ENCODE data around the gene SFXN5.
"Not testable (repeated sequence)": the region's sequence is repeated elsewhere in the genome, so short reads cannot be mapped to it uniquely, and the experiment has no call there.

Gene SFXN5

DNA sequence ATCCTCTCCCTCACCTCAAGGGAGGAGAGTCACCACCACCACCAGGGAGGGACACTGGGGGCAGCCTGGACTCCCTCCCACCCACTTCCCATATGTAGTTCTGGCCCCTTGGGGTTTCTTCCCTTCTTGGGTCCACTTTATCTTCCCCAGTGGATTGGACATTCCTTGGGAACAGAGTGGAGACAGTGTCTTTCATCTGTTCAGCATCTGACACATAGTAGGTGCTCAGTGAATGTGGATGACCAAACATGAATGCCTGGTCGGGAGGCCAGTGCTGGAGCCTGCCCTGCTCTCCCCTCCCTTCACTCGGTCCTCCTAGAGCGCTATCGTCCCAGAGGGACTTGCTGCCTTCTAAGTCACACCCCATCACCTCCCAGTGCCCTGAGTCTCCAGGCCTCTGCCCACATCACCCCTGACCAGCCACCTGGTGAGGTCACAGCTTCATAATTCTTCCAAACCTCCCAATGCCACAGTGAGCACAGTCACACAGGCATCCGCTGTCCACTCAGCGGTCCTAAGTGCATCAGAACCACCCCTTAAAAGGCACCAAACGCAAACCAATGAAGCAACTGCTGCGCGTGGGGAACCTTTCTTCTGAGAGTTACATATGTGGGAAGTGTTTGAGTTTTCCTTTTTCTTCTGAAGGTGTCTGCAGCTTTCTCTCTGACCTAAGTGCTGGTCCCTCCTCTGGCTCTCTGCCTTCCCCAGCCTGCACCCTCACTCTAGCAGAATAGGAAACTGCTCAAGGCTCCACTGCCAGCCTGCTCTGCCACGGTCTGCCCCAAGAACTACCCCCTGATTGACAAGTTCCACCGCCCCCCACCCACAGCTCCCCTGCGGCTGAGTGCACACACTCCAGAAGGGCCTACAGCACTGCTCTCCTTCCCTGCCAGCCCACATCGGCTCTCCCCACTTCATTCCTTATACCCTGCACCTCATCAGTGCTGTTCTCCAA, 7.2 kb upstream of the SFXN5 start:
- DNase-seq (ENCODE audit: low read depth in 3 of 3), result no peak

DNA sequence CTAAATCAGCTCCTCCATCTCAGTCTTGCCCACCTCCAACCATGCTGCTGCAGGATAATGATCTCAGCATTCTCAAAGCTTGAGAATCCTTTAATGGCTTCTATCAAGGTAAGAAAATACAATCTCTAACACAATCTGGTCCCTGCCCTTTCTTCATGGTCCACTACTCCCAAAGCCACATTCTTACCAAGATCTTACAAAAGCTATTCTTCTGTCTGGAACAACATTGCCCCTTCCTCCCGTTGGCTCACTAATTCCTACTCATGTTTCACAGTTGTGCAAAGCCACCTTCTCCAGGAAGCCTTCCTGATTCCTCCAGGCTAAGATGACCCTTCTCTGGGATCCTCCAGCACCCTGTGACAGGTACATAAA, 5.9 kb upstream of the SFXN5 start:
- DNase-seq (ENCODE audit: low read depth in 3 of 3), result no peak

DNA sequence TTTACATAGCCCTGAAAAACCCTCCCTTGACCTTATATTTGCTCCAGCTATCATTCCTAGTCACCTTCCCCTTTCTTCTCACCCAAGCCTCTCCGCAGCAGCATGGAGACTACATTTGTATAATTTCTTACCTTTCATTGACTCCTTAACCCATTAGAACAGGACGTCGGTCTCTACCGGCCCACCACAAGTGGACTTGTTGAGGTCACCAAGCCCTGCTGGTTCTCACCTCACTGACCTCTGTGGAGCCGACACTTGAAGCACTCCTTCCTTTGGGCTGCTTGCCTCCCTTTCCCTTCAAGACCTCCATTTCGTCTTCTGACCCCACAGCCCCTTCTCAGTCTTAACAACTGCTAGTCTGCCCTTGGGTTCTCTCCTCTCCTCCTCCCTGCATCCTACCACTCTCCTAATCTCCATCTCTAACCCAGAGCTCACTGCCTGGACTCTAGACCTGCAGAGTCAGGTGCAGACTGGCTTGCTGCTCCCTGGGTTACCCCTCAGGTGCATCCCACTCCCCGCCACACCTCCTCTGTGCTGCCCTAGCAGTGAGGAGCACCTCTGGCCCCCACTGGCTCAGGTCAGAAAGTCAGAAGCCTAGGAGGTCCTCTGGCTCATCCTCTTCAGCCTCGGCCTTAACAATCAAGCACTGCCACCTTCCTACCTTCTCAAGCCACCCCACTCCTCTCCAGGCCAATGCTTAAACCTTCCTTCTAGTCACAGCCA, 5.3 kb upstream of the SFXN5 start:
- no peak for DNase-seq (ENCODE audit: low read depth in 3 of 3)

DNA sequence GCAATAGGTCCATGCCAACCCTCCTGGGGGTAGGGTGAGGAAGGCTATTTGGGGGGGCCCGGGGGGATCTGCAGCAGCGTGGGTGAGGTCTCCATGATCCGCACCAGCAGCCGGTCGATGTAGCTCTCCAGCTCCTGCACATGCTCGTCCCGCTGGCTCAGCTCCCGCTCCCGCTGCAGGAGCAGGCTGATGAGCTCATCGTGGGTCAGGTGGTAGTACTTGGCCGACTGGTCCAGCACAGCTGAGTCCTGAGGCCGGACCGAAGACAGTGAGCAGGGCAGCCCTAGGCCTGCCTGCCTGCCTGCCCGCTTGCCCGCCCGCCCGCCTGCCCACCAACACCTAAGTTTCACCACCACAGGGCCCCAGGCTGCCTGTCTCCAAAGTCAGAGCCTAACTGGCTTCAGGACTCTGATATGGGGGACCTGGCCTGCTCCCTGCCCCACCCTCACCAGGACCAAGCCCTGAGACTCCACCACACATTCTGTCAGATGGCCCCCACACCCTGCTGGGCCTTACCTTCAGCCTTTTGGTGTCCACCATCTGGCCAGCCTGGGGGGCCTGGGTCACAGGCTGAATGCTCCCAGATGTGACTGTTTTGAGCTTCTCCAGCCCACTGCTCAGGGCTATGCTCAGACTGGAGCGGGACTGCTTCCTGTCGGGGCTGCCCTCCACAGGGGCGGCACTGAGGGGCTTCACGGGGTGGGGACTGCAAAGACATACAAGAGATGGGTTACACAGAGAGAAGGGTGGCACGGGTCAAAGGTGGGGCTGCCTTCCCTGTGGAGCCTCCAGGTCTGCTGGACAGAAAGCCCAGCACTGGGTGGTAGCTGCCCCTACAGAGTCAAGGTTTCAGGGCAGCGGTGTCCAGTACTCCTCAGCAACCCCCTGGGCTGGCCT, 4.2 kb upstream of the SFXN5 start:
- no peak for DNase-seq (ENCODE audit: low read depth in 3 of 3)

DNA sequence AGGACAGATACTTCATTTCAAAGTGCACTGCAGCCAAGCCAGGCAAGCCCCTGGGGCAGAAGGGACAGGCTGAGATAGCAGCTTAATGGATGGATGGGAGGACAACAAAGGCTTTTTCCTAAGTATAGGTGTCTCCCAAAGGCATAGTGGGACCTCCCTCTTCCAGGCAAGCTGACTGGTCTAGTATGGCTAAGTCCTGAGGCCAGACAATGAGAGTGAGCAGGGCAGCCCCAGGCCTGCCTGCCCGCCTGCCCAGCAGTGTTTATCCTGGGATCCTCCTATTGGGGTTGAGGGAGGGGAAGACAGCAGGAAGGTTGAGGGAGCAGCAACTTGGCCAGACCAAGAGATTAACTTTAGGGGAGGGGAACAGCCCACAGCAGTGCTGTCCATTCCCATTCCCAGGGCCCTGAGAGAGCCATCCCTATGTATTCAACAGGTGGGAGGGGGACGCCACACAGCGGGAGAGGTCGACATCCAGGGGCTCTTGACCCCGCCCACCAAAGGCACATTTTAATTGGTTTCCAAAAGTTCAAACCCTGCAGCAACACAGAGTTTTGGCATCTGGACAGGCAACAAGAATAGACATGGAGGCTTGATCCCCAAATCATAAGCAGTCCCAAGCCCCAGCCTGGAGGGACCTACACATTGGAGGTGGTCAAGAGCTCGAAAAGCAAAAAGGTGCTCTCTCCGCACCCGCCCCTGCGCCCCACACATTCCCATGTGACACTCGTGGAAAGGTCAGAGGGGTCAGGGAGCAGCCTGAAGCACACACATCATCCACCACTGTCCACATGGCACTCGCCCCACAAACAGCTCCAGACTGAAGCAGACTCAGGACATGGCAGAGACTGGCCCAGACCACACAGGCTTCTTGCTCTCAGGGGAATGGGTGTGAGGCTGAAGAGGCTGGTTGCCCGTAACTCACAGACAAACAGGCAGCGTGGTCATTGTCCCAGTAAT, 2.9 kb upstream of the SFXN5 start:
- DNase-seq (ENCODE audit: low read depth in 3 of 3), result no peak

DNA sequence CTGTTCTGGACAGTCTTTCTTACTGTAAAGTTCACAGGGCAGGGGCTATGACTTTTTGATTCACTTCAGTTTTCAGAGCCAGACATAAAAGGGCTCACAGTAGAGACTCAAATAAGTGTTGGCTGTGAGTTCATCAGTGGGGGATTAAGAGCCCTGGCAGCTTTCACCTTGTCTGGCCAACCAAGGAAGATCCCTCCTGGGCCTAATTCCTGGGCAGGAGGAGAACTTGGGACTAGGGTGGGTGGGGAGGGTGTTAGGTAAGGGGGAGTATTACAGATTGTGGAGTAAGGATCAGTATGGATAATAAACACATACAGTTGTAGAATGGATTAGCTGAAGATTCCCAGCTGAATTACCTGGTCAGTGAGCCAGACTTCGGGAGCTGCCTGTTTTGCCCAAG, 904 bp upstream of the SFXN5 start:
- no peak for DNase-seq (ENCODE audit: low read depth in 3 of 3)

DNA sequence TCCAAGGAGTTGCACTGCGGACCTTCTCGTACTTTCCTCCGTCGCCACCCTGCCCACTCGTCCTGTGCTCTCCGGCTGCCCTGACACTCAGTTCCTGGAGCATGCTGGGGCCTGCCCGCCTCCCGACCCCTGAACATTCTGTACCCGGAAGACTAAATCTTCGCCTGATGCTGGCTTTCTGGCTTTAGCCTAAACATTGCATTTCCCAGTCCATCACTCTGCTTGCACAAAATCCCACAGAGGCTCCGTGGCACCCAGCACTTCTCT, 550 bp upstream of the SFXN5 start:
- DNase-seq (ENCODE audit: low read depth in 3 of 3), result no peak

DNA sequence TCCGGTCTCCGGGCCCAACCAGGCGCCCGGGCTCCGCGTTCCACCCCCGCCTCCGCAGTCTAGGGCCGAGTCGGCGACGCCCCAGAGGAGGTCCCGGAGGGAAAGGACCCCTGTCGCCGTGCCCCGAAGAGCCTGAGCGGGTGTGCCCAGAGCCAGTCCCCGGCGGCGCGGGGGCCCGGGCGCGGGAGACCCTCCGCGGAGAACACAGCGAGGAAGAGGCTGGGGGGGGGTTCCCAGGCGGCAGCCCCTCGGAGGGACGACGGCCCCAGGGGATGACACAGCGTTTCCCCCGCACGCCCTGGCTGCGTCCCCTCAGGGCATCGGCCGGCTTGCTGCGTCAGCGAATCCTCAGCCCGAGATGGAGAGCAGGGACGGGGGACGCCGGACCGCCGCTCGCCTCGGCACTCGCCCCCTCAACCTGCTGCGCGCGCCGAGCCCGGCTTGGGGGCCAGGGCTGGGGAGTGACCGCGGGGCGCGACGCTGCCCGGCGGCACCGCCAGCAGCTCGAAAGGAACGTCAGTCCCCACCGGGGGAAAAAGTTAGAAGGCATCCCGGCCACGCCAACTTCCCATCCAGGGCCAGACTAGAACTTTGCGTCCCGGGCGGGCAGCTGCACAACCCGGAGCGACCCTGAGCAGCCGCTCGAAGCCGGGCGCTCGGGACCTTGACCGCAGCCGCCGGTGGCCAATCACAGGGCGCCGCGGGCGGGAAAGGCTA, 711 bp downstream of the SFXN5 start:
- peak in 2 of 3 donors; percentile 19 to 39 for DNase-seq (ENCODE audit: low read depth in 3 of 3)

DNA sequence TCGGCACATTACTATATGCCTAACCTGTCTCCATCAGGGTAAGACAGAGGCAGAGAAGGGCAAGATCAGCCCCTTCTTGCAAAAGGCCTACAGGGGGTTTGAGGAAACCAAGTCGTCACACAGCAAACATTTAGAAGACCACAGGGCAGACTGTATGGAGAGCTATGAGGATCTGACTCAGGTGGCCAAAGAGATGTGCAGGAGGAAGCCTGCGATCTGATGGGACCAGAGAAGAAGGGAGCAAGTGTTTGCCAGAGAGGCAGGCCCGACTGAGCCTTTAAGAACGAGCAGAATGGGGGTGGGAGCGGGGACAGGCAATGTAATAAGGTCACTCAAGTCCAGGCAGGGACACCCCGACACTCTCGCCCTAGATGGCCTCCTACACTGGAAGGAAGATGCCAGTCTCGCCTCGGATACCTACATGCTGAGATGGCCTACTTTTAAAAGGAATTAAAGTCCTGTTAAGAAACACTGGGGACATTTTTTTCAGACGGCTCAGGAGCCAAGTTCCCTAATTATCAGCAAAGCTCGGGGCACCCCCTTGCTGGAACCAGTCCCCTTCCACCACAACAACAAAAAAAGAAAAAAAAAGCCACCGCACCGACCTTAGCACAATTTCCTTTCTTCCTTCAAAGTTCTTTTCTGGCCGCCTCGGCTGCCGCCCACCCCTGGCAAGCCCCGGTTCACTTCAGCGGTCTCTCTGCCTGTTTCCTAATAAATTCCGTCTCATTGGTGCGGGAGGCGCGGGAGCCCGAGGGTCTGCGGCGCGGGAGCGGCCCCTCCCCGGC, 1.5 kb downstream of the SFXN5 start:
- no peak for DNase-seq (ENCODE audit: low read depth in 3 of 3)

DNA sequence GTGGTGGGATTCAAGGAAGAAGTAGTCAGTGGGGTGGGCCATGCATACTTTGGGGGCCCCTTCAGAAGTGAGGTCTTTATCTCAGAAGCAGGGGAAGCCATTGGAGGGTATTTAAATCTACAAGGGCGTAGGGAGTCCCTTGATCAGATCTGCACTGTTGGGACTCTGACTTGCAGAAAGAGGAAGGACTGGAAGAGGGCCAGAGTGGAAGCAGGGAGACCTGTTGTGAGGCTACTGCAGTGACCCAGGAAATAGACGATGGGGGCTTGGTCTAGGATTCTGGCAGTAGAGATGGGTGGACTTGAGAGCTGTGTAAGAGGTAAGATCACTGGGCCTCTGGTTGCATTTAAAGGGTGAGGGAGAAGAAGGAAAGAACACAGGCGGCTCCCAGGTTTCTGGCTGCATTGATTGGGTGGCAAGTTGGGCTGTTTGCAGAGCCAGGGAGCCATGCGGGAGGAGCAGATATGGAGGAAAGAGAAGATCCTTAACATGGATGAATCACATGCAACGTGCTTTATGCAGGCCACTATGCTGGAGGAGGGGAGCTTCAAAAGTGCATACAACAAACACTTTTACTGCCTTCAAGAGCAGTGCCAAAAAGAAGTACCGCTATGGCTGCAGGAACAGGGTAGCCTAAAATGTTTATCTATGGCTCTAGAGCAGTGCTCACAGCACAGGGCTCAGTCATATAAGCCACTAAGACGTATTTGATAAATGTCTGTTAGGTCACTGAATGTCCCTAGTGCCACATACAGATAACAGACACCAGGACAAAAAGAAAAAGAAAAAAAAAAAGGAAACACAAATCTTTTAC, 2.3 kb downstream of the SFXN5 start:
- no peak for DNase-seq (ENCODE audit: low read depth in 3 of 3)

DNA sequence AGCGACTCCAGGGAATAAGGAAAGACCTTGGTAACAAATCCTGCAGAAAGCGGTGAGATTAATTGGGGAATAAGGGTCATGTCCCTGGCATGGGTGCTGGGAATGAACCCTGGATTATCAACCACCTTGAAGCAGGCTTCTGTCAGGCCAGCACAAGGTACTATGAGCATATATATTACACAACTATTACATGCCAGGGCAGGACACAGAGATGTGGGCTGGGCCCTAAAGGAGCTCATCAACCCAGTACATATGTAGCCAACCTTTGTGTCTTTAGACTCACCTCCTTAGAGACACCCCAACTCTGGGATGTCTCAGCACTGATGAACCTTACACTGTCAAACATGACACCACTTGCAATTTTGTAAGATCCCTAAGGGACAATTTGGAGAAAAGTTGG, 3.4 kb downstream of the SFXN5 start:
- DNase-seq (ENCODE audit: low read depth in 3 of 3), result no peak

DNA sequence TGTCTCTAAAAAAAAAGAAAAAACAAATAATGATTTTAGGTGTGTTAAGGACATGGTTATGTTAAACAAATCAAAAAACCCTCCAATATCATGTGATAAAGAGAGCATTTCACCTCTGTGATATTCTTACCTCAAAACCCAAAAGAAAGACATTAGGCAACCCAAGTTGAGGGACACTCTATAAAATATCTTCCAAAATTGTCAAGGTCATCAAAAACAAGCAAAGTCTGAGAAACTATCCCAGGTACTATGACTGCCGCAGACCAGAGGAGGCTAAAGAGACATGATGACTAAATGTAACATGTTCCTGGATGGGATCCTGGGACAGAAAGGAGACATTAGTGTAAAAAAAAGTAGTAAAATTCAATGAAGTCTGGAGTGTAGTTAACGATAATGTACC, 4.5 kb downstream of the SFXN5 start:
- DNase-seq (ENCODE audit: low read depth in 3 of 3), result no peak

DNA sequence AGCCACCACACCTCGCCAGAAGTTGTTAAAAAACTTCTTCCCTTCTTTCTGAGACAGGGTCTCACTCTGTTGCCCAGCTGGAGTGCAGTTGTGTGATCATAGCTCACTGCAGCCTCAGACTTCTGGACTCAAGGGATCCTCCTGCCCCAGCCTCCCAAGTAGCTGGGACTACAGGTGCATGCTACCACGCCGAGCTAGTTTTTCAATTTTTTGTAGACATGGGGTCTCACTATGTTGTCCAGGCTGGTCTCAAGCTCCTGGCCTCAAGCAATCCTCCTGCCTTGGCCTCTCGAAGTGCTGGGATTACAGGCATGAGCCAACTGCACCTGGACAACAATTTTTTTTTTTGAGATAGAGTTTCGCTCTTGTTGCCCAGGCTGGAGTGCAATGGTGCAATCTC, 6.4 kb downstream of the SFXN5 start:
- DNase-seq (ENCODE audit: low read depth in 3 of 3), result not testable (repeated sequence)

DNA sequence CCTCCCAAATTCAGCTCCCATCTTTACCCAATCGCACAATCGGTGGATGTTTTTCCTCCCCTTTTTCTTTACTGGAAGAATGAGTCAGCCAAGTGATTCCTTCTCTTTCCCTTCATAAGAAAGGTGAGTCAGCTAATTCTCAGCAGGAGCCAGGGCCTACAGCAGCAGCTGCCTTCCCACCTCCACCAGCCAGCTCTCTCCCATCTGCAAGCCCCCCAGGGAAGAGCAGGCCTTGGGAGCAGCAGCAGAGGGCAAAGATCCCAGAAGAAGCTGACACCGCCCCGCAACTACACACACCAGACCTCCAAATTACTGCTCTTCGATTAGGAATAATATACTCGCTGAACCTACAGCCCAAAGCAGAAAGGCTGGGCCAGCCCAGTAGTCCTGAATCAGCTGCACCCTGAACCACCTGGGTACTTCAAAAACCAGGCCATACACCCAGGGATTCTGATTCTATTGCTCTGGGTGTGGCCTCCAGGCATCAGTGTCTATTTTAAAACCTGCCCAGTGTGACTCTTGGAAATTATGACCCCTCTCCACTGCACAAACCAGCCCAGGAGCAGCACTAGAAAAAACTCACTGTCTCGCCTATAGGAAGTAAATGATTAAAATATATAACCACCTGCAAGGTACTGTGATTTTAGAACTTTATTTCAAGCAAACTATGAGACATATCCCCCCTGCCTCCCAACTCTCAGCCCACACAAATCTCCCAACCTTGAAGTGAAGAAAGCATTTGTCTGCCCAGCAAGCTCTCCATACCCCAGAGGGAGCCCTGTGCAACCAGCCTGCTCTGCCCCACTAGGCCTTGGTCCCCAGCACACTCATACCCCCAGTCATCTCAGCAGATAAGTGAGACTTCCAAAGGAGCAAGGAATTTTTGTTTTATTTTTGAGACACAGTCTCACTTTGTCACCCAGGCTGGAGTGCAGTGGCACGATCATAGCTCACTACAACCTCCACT, 7.3 kb downstream of the SFXN5 start:
- no peak for DNase-seq (ENCODE audit: low read depth in 3 of 3)

DNA sequence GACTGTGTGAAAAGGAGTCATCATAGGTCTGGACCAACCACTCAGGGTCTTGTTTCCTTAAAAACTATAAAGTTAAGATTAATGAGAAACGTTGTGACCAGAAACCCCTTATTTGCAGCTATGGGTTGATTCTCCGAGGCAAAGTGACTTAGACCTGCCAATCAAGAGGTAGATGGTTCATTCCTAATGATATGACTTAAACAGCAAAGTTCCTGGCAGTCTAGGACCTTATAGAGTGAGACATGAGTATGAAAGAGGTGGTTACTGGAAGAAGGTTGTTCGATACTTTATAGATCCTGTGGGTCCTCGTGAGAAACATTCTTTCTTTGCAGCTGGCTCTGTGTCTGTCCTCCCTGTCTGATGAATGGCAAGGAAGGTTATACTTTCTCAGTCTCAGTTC, 8.0 kb downstream of the SFXN5 start:
- DNase-seq (ENCODE audit: low read depth in 3 of 3), result no peak

DNA sequence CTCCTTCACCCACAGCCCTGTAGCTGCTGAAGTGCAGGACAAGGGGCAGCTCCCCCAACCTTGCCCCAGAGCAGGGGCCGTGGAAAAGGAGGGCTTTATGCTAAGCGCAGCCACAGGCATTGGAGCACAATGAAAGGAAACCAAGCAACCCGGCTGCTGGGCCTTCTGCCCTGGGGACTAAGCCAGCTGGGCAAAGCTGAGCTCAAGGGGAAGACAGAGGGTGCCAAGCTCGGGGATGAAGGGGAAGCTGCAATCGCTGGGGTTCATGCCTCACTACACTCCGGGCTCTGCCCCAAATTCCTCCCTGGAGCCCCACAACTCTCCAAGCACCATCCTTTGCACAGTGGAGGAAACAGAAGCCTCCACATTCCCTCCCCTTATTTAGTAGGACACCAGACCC, 12.4 kb downstream of the SFXN5 start:
- no peak for DNase-seq (ENCODE audit: low read depth in 3 of 3)

DNA sequence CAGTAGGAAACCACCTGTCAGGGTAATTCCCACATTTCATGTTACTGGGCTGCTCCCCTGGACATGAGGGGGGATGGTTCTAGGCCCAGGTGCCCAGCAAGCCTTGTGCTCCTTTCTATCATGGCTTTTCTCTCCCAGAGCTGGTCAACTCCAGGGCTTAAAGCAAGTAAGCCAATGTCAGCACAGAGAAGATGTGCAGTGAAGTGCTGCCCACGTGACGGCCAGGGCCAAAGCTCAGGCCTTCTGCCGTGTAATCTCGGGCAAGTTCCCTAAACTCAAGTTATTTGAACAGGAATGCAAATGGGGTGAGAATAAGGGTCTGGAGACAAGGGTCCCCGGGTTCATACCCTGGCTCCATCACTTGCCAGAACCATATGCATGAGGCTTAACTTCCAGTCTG, 16.5 kb downstream of the SFXN5 start:
- DNase-seq (ENCODE audit: low read depth in 3 of 3), result no peak

Measured in stimulated activated CD4-positive, alpha-beta T cell treated with anti-CD3 and anti-CD28 coated beads, TNF-alpha, amount 100 ng/mL, for 48 hours (primary cell).